ENCODE results near the gene LHFPL6.

The LHFPL6 gene

GRCh38 chr13:39552246-39552645 is 50.7 kb downstream of the LHFPL6 start:
- no peak for DNase-seq

DNA sequence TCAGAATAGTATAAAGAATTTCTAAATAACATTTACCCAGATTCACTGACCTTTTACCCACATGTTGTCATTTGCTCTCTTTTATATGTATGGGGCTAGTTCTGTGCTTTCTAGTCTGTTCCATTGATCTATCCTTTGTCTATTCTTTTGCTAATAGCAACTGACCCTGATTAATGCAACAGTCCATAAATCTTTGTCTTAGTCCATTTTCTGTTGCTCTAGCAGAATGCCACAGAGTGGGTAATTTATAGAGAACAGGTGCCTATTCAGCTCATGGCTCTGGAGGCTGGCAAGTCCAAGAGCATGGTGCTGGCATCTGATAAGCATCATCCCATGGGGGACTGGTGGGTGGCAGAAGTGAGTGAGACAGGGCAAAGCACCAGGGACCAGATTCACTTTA is 52.1 kb downstream of the LHFPL6 start:
- no peak for DNase-seq

DNA sequence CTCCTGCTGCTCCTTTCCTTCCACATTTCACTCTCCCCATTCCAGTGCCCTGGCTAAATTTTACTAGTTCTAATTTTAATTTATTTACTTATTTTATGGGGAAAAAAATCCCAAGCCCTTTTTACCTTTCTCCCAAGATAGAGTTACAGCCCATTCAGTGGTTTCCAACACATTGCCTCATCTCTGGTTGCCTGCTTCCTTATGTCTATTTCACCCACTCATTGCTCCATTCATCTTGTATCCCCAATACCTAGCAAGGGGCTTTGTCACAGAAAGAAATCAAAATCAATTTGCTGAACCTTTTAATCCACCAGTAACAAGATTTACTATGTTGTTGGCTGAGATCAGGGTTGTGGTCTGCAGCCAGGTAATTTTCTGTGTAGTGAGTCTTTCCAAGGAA is 55.9 kb downstream of the LHFPL6 start:
- DNase-seq: no peak

- no peak for DNase-seq
These were observed 60.6 kb downstream of the LHFPL6 start for GRCh38 chr13:39542361-39542760.

- DNase-seq: no peak
These were observed 61.9 kb downstream of the LHFPL6 start for GRCh38 chr13:39540929-39541605.

DNA sequence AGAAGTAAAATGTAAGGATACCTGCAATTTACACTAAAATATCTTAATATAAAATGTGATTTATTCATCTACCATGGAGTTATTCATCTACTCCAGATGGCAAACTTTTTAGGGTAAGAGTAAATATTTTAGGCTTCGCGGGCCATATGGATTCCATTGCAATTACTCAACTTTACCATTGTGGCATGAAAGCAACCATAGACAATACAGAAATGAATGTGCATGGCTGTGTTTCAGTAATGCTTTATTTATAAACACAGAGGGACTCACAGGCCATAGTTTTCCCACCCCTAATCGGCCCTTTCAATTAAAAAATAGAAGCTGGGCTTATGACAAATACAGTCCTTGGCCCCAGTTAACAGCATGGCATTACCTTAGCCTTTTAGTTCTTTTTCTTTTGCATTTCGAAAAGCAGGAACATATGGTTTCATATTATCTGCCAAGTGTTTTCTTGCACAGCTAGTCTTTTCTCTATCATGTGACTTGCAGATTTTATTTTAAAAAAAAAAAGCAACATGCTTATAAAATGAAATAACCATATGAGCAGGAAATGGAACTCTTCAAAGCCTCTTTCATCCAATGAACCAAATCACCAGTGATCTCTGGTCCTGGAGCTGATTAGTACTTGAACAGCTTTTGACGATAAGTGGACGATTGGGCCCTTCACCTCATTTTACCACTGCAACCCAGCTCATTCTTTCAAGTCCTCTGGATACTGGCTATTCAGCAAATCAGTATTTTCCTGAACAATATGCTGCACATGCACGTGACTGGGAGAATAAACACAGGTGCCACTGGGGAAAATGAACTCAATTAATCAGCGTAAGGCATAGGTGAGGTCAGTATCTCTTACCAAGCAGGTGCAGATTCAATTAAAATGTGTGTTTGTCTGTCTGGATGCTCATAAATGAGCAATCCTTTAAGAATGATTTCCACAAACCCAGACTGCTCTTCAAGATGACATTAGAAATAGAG is 63.9 kb downstream of the LHFPL6 start:
- DNase-seq: no peak

- no peak for DNase-seq
These were observed 66.1 kb downstream of the LHFPL6 start for GRCh38 chr13:39536906-39537305.

DNA sequence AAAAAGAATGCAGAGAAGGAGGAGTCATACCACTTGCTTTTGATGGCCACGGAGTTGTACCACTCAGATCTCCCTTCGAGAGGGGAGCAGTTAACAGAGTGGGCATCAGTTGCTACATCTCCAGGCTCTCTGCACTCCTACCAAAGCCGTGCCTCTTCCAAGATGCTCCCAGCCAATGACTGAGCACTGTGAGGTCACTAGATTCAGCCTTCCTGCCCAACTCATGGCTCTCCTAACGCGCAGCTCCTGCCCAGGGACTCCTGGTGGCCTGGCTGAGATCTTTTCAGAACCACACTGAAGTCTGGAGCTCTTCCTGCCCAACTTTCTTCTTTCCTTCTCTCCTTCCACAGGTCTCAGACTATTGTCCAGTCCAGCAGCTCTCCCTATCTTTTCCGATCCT is 66.7 kb downstream of the LHFPL6 start:
- DNase-seq: no peak

- no peak for DNase-seq
These were observed 69.3 kb downstream of the LHFPL6 start for GRCh38 chr13:39533651-39534150.

DNA sequence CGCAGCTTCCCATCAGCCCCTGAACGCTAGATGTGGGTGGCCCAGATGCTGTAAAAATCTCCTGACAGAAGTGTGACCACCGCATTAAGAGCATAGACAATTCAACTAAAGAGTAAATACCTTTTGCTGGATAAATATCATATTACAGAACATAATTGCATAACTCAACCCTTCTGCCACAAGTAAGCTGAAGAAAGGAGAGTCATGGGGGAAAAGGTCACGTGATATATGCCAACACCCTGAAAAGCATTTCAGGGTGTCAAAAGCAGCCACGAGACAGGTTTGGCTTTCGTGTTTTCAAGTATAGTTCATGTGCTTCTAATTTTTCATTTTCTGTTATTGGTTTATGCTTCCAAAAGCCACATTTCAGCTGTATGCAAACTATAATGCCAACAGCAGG is 71.3 kb downstream of the LHFPL6 start:
- no peak for DNase-seq

- DNase-seq: no peak
These were observed 72.1 kb downstream of the LHFPL6 start for GRCh38 chr13:39530916-39531315.

GRCh38 chr13:39528661-39528980 is 74.4 kb downstream of the LHFPL6 start:
- no peak for DNase-seq

- DNase-seq: no peak
These were observed 74.9 kb downstream of the LHFPL6 start for GRCh38 chr13:39527961-39528660.

GRCh38 chr13:39527301-39527700 is 75.7 kb downstream of the LHFPL6 start:
- DNase-seq: no peak

GRCh38 chr13:39526499-39526898 is 76.5 kb downstream of the LHFPL6 start:
- no peak for DNase-seq

DNA sequence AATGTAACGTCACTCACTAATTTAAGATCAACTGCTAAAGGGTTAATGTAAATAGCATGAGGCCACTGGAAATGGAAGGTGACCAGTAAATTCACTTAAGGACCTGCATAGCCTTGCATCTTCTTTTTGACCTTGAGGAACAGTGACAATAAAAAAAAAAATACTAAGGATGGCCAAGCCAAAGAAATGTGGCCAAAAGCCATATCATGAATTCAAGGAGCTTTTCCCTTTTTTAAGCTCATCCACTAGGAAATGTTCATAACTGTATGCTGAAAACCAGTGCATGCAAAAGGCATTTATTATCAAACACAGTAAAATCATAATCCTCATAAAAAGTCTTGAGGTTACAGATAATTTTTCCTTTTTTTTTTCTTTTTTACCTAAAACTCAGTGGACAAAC is 77.5 kb downstream of the LHFPL6 start:
- no peak for DNase-seq

- no peak for DNase-seq
These were observed 78.2 kb downstream of the LHFPL6 start for GRCh38 chr13:39524795-39525194.

DNA sequence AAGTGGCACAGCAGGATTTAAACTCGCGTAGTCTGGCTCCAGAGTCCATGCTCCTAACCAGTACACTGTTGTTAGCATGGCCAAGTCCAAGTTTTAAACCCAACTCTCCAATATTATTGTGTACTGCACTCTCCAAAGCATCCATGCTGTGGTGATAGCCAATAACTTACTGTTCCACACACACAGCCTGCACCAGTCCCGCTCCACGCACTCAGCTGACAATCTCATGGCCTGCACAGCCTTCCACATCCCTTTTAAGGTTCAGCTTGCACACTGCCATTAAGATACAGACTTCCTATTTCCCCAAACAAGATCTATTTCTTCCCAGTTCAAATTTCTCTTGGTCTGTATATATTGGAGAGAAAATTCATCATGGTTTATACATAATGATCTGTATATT is 80.7 kb downstream of the LHFPL6 start:
- no peak for DNase-seq

DNA sequence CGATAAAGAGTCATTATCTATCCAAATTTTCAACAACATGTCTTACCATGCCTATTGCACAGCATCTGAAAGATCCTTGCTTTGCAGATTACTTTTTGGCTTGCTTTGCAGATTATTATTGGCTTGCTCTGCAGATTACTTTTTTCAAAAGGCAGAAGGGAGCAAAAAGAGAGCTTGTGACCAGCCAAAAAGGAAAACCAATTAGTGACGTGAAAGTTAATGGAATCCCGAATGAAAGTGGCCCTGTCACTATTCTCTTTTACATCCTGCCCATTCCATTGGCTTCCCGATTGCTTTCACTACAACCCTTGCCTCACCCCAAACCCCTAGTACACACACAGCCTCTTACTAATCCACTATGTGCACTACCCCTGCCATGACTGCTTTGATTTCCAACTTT is 81.3 kb downstream of the LHFPL6 start:
- DNase-seq: no peak

- DNase-seq: no peak
These were observed 86.9 kb downstream of the LHFPL6 start for GRCh38 chr13:39516096-39516495.

- no peak for DNase-seq
These were observed 87.7 kb downstream of the LHFPL6 start for GRCh38 chr13:39515224-39515714.

DNA sequence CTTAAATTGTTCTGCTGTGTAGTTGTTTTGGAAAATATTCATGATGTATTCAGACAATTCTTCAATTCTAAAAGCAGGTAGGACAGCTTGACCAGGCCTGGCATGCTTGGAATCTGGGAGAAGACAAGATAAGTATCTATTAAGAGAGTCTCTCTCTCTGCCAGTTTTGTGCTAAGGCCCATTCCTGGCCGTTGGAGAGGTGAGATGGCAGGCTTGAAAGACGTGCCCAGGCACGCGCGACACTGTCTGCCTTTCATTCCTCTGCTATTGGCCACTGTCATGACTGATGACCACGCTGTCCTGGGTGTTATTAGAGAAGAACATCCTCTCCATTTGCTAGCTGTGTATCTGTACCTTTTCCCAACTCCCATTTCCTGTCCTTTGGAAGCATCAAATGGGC is 90.3 kb downstream of the LHFPL6 start:
- no peak for DNase-seq

GRCh38 chr13:39510316-39510695 is 92.7 kb downstream of the LHFPL6 start:
- no peak for DNase-seq

Data from stimulated activated CD4-positive, alpha-beta T cell treated with anti-CD3 and anti-CD28 coated beads, Interleukin-2, amount 100 ng/mL, for 48 hours (primary cell).